ENCODE measurements around the gene NMT1.

DNA sequence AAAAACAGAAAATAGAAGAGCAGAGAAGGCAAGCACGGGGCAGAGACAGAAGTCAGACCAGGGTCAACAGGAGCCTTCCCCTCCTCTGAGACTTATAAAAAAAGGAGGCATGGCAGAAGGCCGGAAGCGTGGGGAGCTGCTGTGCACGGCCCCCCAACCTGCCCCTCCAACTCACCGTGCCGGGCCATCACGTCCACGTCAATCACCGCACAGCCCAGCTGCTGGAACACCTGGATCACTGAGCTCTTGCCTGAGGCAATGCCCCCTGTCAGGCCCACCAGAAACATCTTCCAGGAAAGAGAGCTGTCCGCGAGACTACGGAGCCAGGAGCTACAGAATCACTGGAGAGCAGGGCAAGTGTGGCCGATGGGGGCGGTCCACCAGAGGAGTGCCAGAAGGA lies 26.5 kb upstream of the NMT1 start:
- no peak for TF ChIP-seq EZH2phosphoT487 (IDR thresholded peaks at IDR 0.05)
- TF ChIP-seq, protein P1, sequence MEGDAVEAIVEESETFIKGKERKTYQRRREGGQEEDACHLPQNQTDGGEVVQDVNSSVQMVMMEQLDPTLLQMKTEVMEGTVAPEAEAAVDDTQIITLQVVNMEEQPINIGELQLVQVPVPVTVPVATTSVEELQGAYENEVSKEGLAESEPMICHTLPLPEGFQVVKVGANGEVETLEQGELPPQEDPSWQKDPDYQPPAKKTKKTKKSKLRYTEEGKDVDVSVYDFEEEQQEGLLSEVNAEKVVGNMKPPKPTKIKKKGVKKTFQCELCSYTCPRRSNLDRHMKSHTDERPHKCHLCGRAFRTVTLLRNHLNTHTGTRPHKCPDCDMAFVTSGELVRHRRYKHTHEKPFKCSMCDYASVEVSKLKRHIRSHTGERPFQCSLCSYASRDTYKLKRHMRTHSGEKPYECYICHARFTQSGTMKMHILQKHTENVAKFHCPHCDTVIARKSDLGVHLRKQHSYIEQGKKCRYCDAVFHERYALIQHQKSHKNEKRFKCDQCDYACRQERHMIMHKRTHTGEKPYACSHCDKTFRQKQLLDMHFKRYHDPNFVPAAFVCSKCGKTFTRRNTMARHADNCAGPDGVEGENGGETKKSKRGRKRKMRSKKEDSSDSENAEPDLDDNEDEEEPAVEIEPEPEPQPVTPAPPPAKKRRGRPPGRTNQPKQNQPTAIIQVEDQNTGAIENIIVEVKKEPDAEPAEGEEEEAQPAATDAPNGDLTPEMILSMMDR (IDR thresholded peaks at IDR 0.05), result no peak
- no peak for TF ChIP-seq EZH2 (IDR thresholded peaks at IDR 0.05)

Data from neural progenitor cell (in vitro differentiated cells).